ENCODE measurements around the gene C10orf67. TPM values are rescaled to one million over a fixed set of nuclear protein-coding genes. Genes with fewer than 3 reads are reported as not detected.

C10orf67 gene
- total RNA-seq, 1 experiment from 2014 or later = not detected

DNA sequence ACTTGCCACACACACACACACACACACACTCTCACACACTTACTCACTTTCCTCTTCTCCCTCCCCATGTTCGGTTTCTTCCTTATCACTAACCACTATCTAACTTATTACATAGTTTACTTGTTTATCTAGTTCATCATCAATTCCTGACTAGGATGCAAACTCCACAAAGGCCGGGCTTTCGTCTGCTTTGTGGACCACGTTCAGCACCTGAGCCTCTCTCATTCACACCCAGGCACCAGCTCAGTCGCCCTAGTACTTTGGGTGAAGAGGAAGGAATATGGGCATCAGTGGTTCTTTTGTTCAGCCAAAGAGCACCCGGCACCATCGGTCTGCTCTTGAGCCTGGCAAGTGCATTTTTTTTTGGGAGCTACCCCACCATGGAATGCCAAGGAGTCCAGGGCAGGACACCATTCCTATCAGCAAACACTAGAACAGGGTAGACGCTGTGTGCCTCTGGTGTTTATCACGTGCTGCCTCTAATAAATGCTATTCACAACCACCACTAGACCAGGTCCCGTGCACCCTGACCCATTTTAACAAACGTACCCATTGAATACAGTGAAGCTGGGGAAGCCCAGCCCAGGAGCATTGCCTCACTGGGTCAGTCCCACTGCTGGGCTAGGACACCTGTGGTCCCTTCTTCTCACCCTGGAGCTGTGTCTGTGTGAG, 2.2 kb downstream of the C10orf67 start:
- Histone ChIP-seq H2AFZ (ENCODE audit: low read depth, low read length, poor library complexity, severe bottlenecking) (no peak overlapping the region), H3K9me3 (ENCODE audit: control insufficient read depth in 1 of 2, insufficient read depth in 1 of 2, low read depth in 1 of 2, low read length in 2 of 2) (no peaks in the 10 kb centered on the region), H3K79me2 (ENCODE audit: insufficient read depth, low read length) (no peaks in the 10 kb centered on the region), H3K4me3 (replicated peaks in 1 of 2; ENCODE audit: low read depth in 1 of 2, low read length in 2 of 2) (no peak overlapping the region), H3K4me1 (ENCODE audit: control insufficient read depth in 1 of 2, insufficient read depth in 2 of 2, low read length in 2 of 2) (peaks cover 0 to 3% of the 10 kb centered on the region in 2 experiments; a peak in 1 of 4 replicates), H3K9me2 (ENCODE audit: insufficient read depth) (no peaks in the 10 kb centered on the region), H4K20me1 (ENCODE audit: insufficient read depth) (no peaks in the 10 kb centered on the region; the same call in 1 of the 2 replicates), H3K27me3 (ENCODE audit: insufficient read depth, low read length) (no peaks in the 10 kb centered on the region), H3K4me2 (ENCODE audit: low read length) (no peak overlapping the region), H3K36me3 (ENCODE audit: control insufficient read depth in 1 of 2, insufficient read depth in 2 of 2, low read length in 2 of 2) (no peaks in the 10 kb centered on the region), H3K9ac (ENCODE audit: low read length) (no peak overlapping the region), H3K27ac (ENCODE audit: low read depth, low read length) (no peak overlapping the region)
- ChIA-PET RAD21 (ENCODE audit: low non-redundant PET in 1 of 2, low total read pairs in 2 of 2, uncharacterized antibody in 2 of 2, unreplicated experiment in 2 of 2) (no interaction called here), CTCF (no interaction called here), POLR2A (no interaction called here)
- TF ChIP-seq POLR2A (IDR thresholded peaks at IDR 0.05; ENCODE audit: borderline replicate concordance, extremely low read depth, insufficient read depth, insufficient read length) (no peak), EGR1 (IDR thresholded peaks at IDR 0.05; ENCODE audit: low read depth) (no peak)
- DNase-seq (ENCODE audit: low read depth, low spot score) (no peak), ATAC-seq (no peak)
- intact Hi-C loops (cut with micrococcal nuclease) = no loop called here
- no TSS peak for BruUV-seq (replicated peaks)

DNA sequence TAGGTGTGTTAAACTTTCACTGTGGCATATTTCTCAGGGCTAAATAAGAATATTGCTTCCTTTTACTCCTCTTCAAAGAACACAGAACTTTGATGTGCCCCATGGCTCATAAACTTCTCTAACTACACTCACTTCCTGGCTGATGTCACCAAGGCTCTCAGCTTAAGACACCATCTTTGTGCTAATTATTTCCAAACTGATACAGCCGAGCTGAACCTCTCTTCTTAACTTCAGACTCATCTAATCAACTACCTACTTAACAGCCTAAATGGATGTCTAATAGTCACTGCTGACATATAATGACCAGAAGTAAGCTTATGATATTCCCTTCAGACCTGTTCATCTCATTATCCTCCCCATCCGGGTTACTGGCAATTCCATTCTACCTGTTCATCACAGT, 3.6 kb downstream of the C10orf67 start:
- TF ChIP-seq POLR2AphosphoS5 (IDR thresholded peaks at IDR 0.05; ENCODE audit: low read depth, low read length) = no peak
- no peak for TF ChIP-seq YY1 (IDR thresholded peaks at IDR 0.05; ENCODE audit: extremely low read depth, insufficient replicate concordance, low read depth, low read length)
- TF ChIP-seq EZH2 (IDR thresholded peaks at IDR 0.05) = no peak
- TF ChIP-seq POLR2A (IDR thresholded peaks at IDR 0.05; ENCODE audit: borderline replicate concordance, extremely low read depth, insufficient read depth, insufficient read length) = no peak
- TF ChIP-seq SIN3A (IDR thresholded peaks at IDR 0.05; ENCODE audit: low read depth) = no peak
- TF ChIP-seq EZH2phosphoT487 (IDR thresholded peaks at IDR 0.05; ENCODE audit: borderline replicate concordance) = no peak
- Histone ChIP-seq H3K4me1 (ENCODE audit: control insufficient read depth in 1 of 2, insufficient read depth in 2 of 2, low read length in 2 of 2) (peaks cover 0 to 3% of the 10 kb centered on the region in 2 experiments; a peak in 1 of 4 replicates), H3K4me2 (ENCODE audit: low read length) (no peak overlapping the region), H3K4me3 (replicated peaks in 1 of 2; ENCODE audit: low read depth in 1 of 2, low read length in 2 of 2) (no peak overlapping the region), H3K9me3 (ENCODE audit: control insufficient read depth in 1 of 2, insufficient read depth in 1 of 2, low read depth in 1 of 2, low read length in 2 of 2) (no peaks in the 10 kb centered on the region), H3K27me3 (ENCODE audit: insufficient read depth, low read length) (no peaks in the 10 kb centered on the region), H3K9ac (ENCODE audit: low read length) (no peak overlapping the region), H4K20me1 (ENCODE audit: insufficient read depth) (no peaks in the 10 kb centered on the region; the same call in 1 of the 2 replicates), H3K79me2 (ENCODE audit: insufficient read depth, low read length) (no peaks in the 10 kb centered on the region), H3K36me3 (ENCODE audit: control insufficient read depth in 1 of 2, insufficient read depth in 2 of 2, low read length in 2 of 2) (no peaks in the 10 kb centered on the region), H2AFZ (ENCODE audit: low read depth, low read length, poor library complexity, severe bottlenecking) (no peak overlapping the region), H3K9me2 (ENCODE audit: insufficient read depth) (no peaks in the 10 kb centered on the region), H3K27ac (ENCODE audit: low read depth, low read length) (no peak overlapping the region)
- ChIA-PET CTCF (no interaction called here), RAD21 (ENCODE audit: low non-redundant PET in 1 of 2, low total read pairs in 2 of 2, uncharacterized antibody in 2 of 2, unreplicated experiment in 2 of 2) (no interaction called here), POLR2A (no interaction called here)
- no peak for DNase-seq (ENCODE audit: low read depth, low spot score)
- no peak for ATAC-seq
- intact Hi-C loops (cut with micrococcal nuclease) = no loop called here
- BruUV-seq (replicated peaks) = no TSS peak

All from HCT116 (cell line).